GM21528 (cell line): Measurements from ENCODE around the gene TMEM132D.

ENCODE experiments used
- ATAC-seq: cut with Tn5 transposase; IDR thresholded peaks from one replicate; pipeline ENCODE4 v1.9.1; 2021; ENCODE audit warnings: mild to moderate bottlenecking, moderate library complexity; ENCODE audit not compliant: unreplicated experiment, low FRiP score

Gene TMEM132D

GRCh38 chr12:129873833-129874208 is 30.0 kb downstream of the TMEM132D start:
- ATAC-seq: no peak

DNA sequence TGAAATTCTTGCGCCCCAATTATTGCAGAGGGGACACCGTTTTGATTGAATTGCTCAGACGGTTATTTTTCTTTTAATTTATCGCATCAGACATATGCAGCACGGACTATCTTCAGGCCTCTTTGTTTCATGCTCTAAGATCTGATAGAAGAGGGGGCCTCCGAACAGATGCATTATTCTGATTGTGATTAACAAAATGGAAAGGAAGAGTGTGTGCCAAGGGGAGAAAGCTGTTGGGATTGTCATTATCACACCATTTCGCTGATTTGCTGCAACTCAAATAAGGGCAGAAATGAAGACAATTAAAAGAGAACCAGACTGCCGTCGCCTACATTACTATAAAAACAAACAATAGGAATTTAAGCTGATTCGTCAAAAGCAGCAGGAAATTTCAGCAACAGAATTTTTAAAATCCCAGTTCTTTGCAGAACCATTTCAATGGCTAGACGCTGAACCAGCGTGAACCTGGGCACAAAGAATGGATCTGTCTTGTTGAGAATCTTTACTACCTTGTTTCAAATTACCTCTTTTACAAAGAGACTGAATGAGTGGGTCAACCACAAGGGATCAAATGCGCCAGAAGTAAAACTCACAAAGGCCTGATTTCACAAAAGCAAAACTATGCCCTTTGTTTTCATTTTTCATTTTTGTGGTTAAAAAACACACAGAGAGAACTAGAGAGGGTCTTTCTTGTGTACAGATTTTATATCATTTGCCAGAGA is 30.6 kb downstream of the TMEM132D start:
- ATAC-seq: no peak

- ATAC-seq: no peak
Observed at GRCh38 chr12:129871991-129872972, 31.5 kb downstream of the TMEM132D start.

- ATAC-seq: no peak
Observed at GRCh38 chr12:129870796-129871195, 33.0 kb downstream of the TMEM132D start.

- no peak for ATAC-seq
Observed at GRCh38 chr12:129870136-129870535, 33.7 kb downstream of the TMEM132D start.

DNA sequence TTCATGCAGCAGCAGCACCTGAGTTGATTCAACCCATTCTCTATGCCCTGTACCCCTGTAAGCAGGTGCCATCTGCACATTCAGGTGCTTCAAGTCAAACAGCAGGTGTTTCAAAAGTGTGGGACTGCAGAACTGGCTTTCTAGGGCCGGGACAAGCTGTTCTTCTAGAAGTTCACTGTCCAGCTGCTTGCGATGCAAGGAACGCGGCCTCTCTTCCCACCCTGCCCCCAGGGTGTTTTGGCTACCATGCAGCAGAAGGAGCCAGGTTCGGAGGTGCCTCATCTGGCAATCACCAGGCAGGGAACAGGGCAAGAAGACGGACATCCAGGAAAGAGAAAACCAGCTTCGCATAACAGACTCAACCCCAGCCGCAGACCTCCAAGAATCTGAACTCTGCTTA is 35.2 kb downstream of the TMEM132D start:
- ATAC-seq: no peak

GRCh38 chr12:129863938-129864337 is 39.9 kb downstream of the TMEM132D start:
- no peak for ATAC-seq

GRCh38 chr12:129862561-129863175 is 41.2 kb downstream of the TMEM132D start:
- ATAC-seq: no peak

DNA sequence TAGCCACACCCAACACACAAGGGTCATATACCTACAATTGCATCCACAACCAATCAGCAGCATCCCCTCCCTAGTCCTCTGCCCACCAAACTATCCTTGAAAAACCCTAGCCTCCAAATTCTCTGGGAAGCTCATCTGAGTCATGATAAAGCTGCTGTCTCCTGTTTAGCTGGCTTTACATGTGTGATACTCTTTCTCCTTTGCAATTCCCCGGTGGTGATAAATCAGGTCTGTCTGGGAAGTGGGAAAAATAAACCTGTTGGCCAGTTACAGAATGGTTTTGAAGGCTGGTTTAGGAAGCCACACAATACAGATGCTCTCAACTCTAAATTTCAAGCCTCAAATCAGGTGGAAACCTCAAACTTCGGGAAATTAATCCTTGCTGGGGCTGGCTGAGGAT is 41.9 kb downstream of the TMEM132D start:
- no peak for ATAC-seq

DNA sequence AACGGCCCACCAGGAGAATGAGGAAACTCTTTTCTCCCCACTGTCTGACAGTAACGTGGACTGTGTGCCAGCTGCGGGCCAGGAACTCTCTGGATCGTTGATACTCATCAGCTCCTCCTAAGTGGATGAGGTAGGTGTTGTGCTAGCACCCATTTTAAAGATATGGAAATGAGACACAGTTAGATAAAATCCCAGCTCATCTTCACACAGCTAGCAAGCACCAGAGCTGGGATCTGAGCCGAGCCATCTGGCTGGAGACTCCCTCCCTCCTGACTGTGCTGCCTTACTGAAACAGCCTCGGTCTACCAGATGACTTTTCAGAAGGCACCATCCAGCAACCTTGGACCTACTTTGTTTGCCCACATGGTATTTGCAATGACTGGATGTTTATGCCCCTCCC is 49.2 kb downstream of the TMEM132D start:
- ATAC-seq: no peak

- no peak for ATAC-seq
Observed at GRCh38 chr12:129851296-129851695, 52.5 kb downstream of the TMEM132D start.

- no peak for ATAC-seq
Observed at GRCh38 chr12:129848876-129849275, 54.9 kb downstream of the TMEM132D start.

DNA sequence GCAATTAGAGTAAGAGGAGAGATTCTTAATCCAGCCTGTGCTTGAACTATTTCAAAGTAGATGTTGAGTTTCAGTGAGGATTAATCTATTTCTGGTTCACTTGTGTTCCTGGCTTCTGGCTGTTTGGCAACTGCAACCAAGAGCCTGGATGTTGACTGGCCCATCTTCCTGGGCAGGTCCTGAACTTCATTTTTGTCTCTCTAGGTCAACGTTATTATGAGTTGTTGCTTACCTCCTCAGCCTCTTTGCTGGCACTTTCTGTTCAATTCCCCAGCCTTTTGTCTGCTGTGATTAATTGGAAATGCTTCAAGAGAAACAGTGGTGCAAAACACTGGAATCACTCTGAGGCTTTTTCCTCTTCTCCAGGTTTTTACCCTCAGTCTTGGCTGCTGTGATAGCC is 56.8 kb downstream of the TMEM132D start:
- ATAC-seq: no peak

DNA sequence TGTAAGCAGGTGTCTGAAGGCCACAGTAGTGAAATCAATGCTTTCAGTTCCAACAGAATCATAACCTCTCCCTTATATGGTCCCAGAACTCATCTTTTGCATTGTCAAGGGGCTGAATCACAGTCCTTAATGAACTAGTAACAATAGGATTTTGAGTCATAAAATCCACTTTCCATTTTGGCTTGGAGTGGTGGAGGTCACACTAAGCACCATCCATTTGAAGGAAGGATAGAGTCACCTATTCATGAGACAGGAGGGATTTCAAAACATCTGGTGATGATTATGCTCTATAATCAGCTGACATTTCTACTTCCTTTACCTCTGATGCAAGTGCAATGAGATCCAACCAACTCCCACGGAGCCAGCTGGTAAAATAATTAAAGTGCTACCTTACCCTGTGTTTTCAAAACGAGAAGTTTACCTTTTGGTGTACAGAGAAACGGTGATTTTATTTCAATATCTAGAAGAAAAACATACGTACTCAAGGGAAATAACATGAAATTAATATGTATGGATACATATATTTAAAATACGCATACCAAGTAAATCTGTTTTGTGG is 59.1 kb downstream of the TMEM132D start:
- ATAC-seq: no peak

DNA sequence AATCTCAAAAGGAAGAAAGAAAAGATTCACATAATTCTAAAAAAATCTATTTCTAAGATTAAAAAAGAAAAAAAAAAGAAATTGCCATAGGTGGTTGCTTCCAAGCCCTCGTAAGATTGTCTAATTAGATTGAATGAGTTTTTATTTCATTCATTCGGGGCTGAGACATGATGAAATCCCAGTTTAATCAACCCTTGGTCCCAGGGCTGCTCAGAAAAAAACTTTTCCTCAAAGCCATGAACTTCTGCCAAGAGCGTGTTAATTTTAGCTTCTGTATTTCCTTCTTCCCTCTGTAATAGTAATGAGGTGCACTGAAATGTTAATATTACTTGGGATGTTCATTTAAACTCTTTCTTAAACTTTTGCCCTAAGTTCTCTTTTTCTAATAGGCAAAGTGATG is 62.6 kb downstream of the TMEM132D start:
- ATAC-seq: no peak

- no peak for ATAC-seq
Observed at GRCh38 chr12:129840145-129840884, 63.5 kb downstream of the TMEM132D start.

GRCh38 chr12:129839679-129840078 is 64.1 kb downstream of the TMEM132D start:
- no peak for ATAC-seq

GRCh38 chr12:129831294-129831693 is 72.5 kb downstream of the TMEM132D start:
- ATAC-seq: no peak

DNA sequence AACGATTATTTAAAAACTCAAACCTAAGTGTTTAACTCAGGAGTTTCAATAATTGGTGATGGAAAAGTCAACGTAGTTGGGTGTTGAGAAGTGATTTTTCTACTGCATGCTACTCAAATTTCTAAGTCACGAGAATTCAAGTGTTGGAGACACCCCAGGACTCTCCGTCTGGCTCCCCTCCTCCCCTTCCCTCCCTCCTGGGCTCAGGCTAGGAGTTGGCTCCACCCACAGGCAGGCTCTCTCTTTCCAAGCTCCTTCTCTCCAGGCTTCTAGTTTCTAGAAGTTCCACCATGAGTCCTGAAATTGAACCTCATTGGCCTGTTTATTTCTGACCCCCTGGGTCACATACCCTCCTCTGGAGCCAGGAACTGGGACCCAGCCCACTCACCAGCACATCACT is 73.0 kb downstream of the TMEM132D start:
- ATAC-seq: no peak

GRCh38 chr12:129827866-129828384 is 75.9 kb downstream of the TMEM132D start:
- no peak for ATAC-seq
